ENCODE data around the gene GINS2. TPM values are rescaled to one million over a fixed set of nuclear protein-coding genes. Genes with fewer than 3 reads are reported as not detected.

GINS2 gene
- total RNA-seq, 1 experiment from 2014 or later, result 11.3 TPM

DNA sequence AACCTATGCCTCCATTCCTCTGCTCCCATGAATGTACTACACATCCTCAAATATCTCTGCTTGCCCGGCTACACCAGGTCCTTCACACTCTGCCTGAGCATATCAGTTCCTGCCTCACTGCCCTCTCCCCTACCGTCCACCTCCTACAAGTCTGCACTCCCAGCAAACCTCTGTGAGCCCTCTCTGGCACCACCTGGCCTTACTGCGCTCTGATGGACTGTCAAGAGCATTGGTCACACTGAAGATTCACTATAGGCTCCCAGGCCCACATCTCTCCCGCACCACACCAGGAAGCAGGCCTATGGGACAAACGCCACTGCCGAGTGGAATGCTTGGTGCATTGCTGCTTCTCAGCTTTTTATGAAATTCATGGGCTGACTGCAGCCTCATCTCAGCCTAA lies 8.9 kb downstream of the GINS2 start:
- no TSS peak for BruUV-seq (replicated peaks)
- no peak overlapping the region for H3K27ac Mint-ChIP-seq (ENCODE audit: low read depth, unreplicated experiment)
- DNase-seq (ENCODE audit: unreplicated experiment), result no peak
- no peak overlapping the region for H3K4me3 Mint-ChIP-seq (ENCODE audit: unreplicated experiment)
- H3K27me3 Mint-ChIP-seq (ENCODE audit: insufficient read depth, unreplicated experiment), result no peaks in the 10 kb centered on the region
- ChIA-PET CTCF (interaction anchor here (0.5 to 0.7 kb wide), 2 partner anchors 142 to 151 kb away, joined by 3 read pairs; no protein-coding TSS in a partner anchor), POLR2A (no interaction called here)
- peaks cover 5% of the 10 kb centered on the region for H3K4me1 Mint-ChIP-seq (ENCODE audit: insufficient read depth, unreplicated experiment)
- H3K9me3 Mint-ChIP-seq (ENCODE audit: unreplicated experiment), result no peaks in the 10 kb centered on the region
- intact Hi-C loops (cut with micrococcal nuclease), result no loop called here
- peaks cover 35% of the 10 kb centered on the region for H3K36me3 Mint-ChIP-seq (ENCODE audit: insufficient read depth, unreplicated experiment)
- TF ChIP-seq, protein P1, sequence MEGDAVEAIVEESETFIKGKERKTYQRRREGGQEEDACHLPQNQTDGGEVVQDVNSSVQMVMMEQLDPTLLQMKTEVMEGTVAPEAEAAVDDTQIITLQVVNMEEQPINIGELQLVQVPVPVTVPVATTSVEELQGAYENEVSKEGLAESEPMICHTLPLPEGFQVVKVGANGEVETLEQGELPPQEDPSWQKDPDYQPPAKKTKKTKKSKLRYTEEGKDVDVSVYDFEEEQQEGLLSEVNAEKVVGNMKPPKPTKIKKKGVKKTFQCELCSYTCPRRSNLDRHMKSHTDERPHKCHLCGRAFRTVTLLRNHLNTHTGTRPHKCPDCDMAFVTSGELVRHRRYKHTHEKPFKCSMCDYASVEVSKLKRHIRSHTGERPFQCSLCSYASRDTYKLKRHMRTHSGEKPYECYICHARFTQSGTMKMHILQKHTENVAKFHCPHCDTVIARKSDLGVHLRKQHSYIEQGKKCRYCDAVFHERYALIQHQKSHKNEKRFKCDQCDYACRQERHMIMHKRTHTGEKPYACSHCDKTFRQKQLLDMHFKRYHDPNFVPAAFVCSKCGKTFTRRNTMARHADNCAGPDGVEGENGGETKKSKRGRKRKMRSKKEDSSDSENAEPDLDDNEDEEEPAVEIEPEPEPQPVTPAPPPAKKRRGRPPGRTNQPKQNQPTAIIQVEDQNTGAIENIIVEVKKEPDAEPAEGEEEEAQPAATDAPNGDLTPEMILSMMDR (IDR thresholded peaks at IDR 0.05; ENCODE audit: unreplicated experiment), result no peak

DNA sequence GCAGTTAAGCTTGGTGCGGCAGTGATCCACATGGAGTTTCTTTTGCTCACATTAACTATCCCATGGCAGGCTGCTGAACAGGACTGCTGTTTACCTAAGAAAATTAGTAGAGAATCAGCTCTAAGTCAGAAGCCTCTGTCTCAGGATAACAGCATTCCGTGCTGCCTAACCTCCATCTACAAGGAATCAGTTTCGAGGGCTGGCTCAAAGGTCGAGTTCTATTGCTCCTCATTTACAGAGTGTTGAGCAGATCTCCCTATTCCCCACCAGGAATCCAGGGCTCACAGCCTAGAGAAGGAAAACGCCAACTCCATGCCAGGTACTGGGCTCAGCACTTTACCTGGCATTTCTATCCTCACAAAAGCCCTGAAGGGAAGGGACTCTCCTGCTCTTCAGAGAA lies 9.9 kb downstream of the GINS2 start:
- TF ChIP-seq, protein P1 (IDR thresholded peaks at IDR 0.05; ENCODE audit: unreplicated experiment), result no peak
- intact Hi-C loops (cut with micrococcal nuclease), result no loop called here
- CTCF ChIA-PET, result no interaction called here
- Mint-ChIP-seq H3K27ac (ENCODE audit: low read depth, unreplicated experiment) (no peak overlapping the region), H3K4me1 (ENCODE audit: insufficient read depth, unreplicated experiment) (peaks cover 5% of the 10 kb centered on the region), H3K27me3 (ENCODE audit: insufficient read depth, unreplicated experiment) (no peaks in the 10 kb centered on the region), H3K4me3 (ENCODE audit: unreplicated experiment) (no peak overlapping the region), H3K9me3 (ENCODE audit: unreplicated experiment) (no peaks in the 10 kb centered on the region), H3K36me3 (ENCODE audit: insufficient read depth, unreplicated experiment) (peaks cover 36% of the 10 kb centered on the region)
- BruUV-seq (replicated peaks), result no TSS peak
- no peak for DNase-seq (ENCODE audit: unreplicated experiment)
- POLR2A ChIA-PET, result no interaction called here

DNA sequence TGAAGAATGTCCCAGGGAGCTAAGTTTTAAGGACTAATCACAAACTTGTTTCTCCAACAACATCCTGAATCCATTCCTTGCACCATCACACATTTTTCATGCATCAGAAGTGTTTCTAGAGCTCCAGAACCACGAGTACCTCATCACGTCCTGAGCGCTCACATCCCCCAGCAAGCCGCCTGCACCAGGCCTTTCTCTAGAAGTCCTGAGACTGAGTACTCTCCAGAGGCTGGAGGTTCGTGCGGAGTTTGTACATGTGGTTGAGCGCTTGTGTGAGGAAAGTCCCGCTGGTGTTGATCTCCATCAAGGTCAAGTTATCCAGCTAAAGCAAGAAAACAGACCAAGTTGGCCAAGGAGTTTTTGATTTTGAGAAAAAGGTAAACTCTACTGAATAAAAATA lies 10.7 kb downstream of the GINS2 start:
- peaks cover 43% of the 10 kb centered on the region for H3K36me3 Mint-ChIP-seq (ENCODE audit: insufficient read depth, unreplicated experiment)
- H3K4me3 Mint-ChIP-seq (ENCODE audit: unreplicated experiment), result no peak overlapping the region
- ChIA-PET POLR2A (no interaction called here), CTCF (interaction anchor here (1.0 to 1.2 kb wide), 2 partner anchors 35 to 39 kb away, joined by 5 read pairs; no protein-coding TSS in a partner anchor)
- TF ChIP-seq, protein P1 (IDR thresholded peaks at IDR 0.05; ENCODE audit: unreplicated experiment), result no peak
- H3K27ac Mint-ChIP-seq (ENCODE audit: low read depth, unreplicated experiment), result no peak overlapping the region
- no peaks in the 10 kb centered on the region for H3K4me1 Mint-ChIP-seq (ENCODE audit: insufficient read depth, unreplicated experiment)
- no peaks in the 10 kb centered on the region for H3K27me3 Mint-ChIP-seq (ENCODE audit: insufficient read depth, unreplicated experiment)
- intact Hi-C loops (cut with micrococcal nuclease), result no loop called here
- no peak for DNase-seq (ENCODE audit: unreplicated experiment)
- BruUV-seq (replicated peaks), result TSS peak; percentile 6
- no peaks in the 10 kb centered on the region for H3K9me3 Mint-ChIP-seq (ENCODE audit: unreplicated experiment)

DNA sequence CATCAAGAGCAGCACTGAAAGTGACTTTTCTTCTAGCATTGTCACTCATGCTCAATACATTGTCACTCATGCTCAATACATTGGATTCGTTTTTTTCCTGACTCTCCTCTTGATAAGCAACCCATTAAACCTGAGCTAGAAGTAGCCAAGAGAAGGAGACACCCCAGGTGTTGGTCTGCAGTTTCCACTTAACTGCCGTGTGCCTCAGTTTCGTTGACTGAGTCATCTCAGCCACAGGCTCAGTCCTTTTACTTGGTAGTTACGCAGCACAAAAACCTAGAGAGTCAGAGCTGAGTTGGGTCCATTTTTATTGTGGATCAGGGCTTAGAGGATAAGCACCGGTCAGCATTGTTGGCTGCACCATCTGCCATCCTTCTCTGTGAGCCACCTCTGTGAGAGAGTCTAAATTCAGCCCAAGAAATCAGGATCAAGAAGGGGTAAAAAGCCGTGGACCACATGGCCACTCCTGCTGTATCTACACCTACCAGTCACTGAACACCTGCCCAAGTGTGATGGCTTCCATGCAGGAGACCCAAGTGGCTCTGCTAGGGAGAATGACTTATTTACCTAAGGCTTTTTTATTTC lies 11.3 kb downstream of the GINS2 start:
- TF ChIP-seq, protein P1 (IDR thresholded peaks at IDR 0.05; ENCODE audit: unreplicated experiment), result no peak
- no peak for DNase-seq (ENCODE audit: unreplicated experiment)
- CTCF ChIA-PET, result interaction anchor here (1.0 to 1.2 kb wide), 2 partner anchors 34 to 40 kb away, joined by 5 read pairs; no protein-coding TSS in a partner anchor
- Mint-ChIP-seq H3K4me1 (ENCODE audit: insufficient read depth, unreplicated experiment) (no peaks in the 10 kb centered on the region), H3K9me3 (ENCODE audit: unreplicated experiment) (no peaks in the 10 kb centered on the region), H3K36me3 (ENCODE audit: insufficient read depth, unreplicated experiment) (peaks cover 48% of the 10 kb centered on the region), H3K27ac (ENCODE audit: low read depth, unreplicated experiment) (no peak overlapping the region), H3K27me3 (ENCODE audit: insufficient read depth, unreplicated experiment) (no peaks in the 10 kb centered on the region), H3K4me3 (ENCODE audit: unreplicated experiment) (no peak overlapping the region)
- BruUV-seq (replicated peaks), result no TSS peak
- intact Hi-C loops (cut with micrococcal nuclease), result no loop called here
- POLR2A ChIA-PET, result no interaction called here
